Measurements from ENCODE around the gene SCIMP. TPM values are rescaled to one million over a fixed set of nuclear protein-coding genes. Genes with fewer than 3 reads are reported as not detected.
A peak's percentile ranks its signal among the peaks of the same experiment; 100 is the strongest.

Gene SCIMP
- total and polyA plus RNA-seq, 2 of the 13 experiments (the other 11 are each of a cell fraction or from before 2014, with no cell fraction given), result not detected

- TF ChIP-seq THAP11 (CRISPR knock-in tag; IDR thresholded peaks at IDR 0.05) (peak; percentile 57), MYC (CRISPR knock-in tag; IDR thresholded peaks at IDR 0.05; ENCODE audit: borderline replicate concordance) (peak; percentile 45; the same call in 1 of the 2 replicates), NR2F1 (CRISPR knock-in tag; IDR thresholded peaks at IDR 0.05) (no peak), KDM1A (CRISPR knock-in tag; IDR thresholded peaks at IDR 0.05) (peak; percentile 94; the same call in 1 of the 2 replicates), BCL6 (CRISPR knock-in tag; IDR thresholded peaks at IDR 0.05) (peak; percentile 43; the same call in 1 of the 2 replicates), RCOR2 (CRISPR knock-in tag; IDR thresholded peaks at IDR 0.05) (0 out of 2 replicates have a peak, but pooled peaks have one; percentile 70), HDAC2 (CRISPR knock-in tag; IDR thresholded peaks at IDR 0.05) (peak; percentile 33; the same call in 1 of the 2 replicates), MZF1 (CRISPR knock-in tag; IDR thresholded peaks at IDR 0.05; ENCODE audit: borderline replicate concordance) (no peak), ZMAT3 (CRISPR knock-in tag; conservative IDR thresholded peaks at IDR 0.05) (peak; percentile 35; the same call in 1 of the 2 replicates), POLR2AphosphoS5 (IDR thresholded peaks at IDR 0.05; ENCODE audit: low read depth, low read length) (peak; percentile 79), ZNF3 (CRISPR knock-in tag; IDR thresholded peaks at IDR 0.05) (no peak), ZNF276 (CRISPR knock-in tag; IDR thresholded peaks at IDR 0.05; ENCODE audit: low read depth) (no peak), CEBPB (IDR thresholded peaks at IDR 0.05; ENCODE audit: borderline replicate concordance, low read depth, low read length) (no peak), ZNF607 (CRISPR knock-in tag; IDR thresholded peaks at IDR 0.05; ENCODE audit: borderline replicate concordance) (peak; percentile 10), SNAPC2 (CRISPR knock-in tag; IDR thresholded peaks at IDR 0.05) (0 out of 2 replicates have a peak, but pooled peaks have one; percentile 36), RFX1 (IDR thresholded peaks at IDR 0.05) (no peak), KMT2B (CRISPR knock-in tag; IDR thresholded peaks at IDR 0.05) (peak; percentile 59), ZNF17 (CRISPR knock-in tag; IDR thresholded peaks at IDR 0.05) (no peak), SUZ12 (IDR thresholded peaks at IDR 0.05; ENCODE audit: low read depth, low read length) (no peak), FOXA3 (CRISPR knock-in tag; IDR thresholded peaks at IDR 0.05) (peak; percentile 12; the same call in 1 of the 2 replicates), NRL (CRISPR knock-in tag; IDR thresholded peaks at IDR 0.05; ENCODE audit: borderline replicate concordance) (no peak), ZNF556 (CRISPR knock-in tag; IDR thresholded peaks at IDR 0.05; ENCODE audit: borderline replicate concordance) (peak; percentile 60; the same call in 1 of the 2 replicates), ZNF142 (CRISPR knock-in tag; IDR thresholded peaks at IDR 0.05) (peak; percentile 37; the same call in 1 of the 2 replicates), HNRNPK (IDR thresholded peaks at IDR 0.05; ENCODE audit: low read depth, low read length, poor library complexity, severe bottlenecking) (peak; percentile 79)
These were observed 47.4 kb upstream of the SCIMP start, which contains the start of gene RABEP1 (continued) for GRCh38 chr17:5281814-5282641.
